Heart left ventricle (tissue), 16 donors: Measurements from ENCODE around the gene TNRC18. TPM values are rescaled to one million over a fixed set of nuclear protein-coding genes. Genes with fewer than 3 reads are reported as not detected.

Experiments used
- ATAC-seq, 4 donors: fragments of 200-7000 bp; cut with Tn5 transposase; one replicate each; pipeline ENCODE4 v1.9.1; 2020 to 2022; ENCODE audit warnings: moderate library complexity in 4 of 4, mild to moderate bottlenecking in 3 of 4, moderate number of reproducible peaks in 1 of 4
- DNase-seq, 5 donors: peaks; one replicate each; pipeline ENCODE4 v3.0.0-alpha.2; 2020
- H3K27ac ChIP-seq, 12 donors: fragments of 200-600 bp; sonication (generic) in 4 of 12; one replicate each; pipeline versions ENCODE4 v1.5.0 to v1.8.0; 2016 to 2022; ENCODE audit warnings: mild to moderate bottlenecking in 2 of 12
- H3K27me3 ChIP-seq, 9 donors: fragments of 200-600 bp; sonication (generic) in 2 of 9; one replicate each; pipeline versions ENCODE4 v1.5.1 to v1.8.0; 2016 to 2022; ENCODE audit warnings: mild to moderate bottlenecking in 3 of 9
- H3K36me3 ChIP-seq, 9 donors: fragments of 200-600 bp; sonication (generic) in 2 of 9; one replicate each; pipeline versions ENCODE4 v1.5.0 to v1.8.0; 2018 to 2022; ENCODE audit warnings: mild to moderate bottlenecking in 2 of 9
- H3K4me1 ChIP-seq, 12 donors: fragments of 200-600 bp; sonication (generic) in 4 of 12; one replicate each; pipeline versions ENCODE4 v1.5.0 to v1.8.0; 2016 to 2022; ENCODE audit warnings: mild to moderate bottlenecking in 3 of 12
- H3K4me3 ChIP-seq, 12 donors: fragments of 200-600 bp; sonication (generic) in 4 of 12; one replicate each; pipeline versions ENCODE4 v1.5.0 to v1.8.0; 2017 to 2022; ENCODE audit warnings: mild to moderate bottlenecking in 9 of 12, moderate library complexity in 4 of 12
- H3K9me3 ChIP-seq, 12 donors: fragments of 200-600 bp; sonication (generic) in 4 of 12; one replicate each; pipeline versions ENCODE4 v1.5.0 to v1.8.0; 2016 to 2022; ENCODE audit warnings: mild to moderate bottlenecking in 1 of 12
- POLR2A ChIP-seq, 2 donors: fragments of 450-650 bp; IDR thresholded peaks; one replicate each; pipeline ENCODE4 v1.6.1; 2017; ENCODE audit warnings: antibody characterized with exemption in 2 of 2, mild to moderate bottlenecking in 2 of 2, moderate library complexity in 2 of 2
- WGBS, 4 donors: extraction: QIAGEN DNeasy Blood & Tissue Kit in 2 of 4; methylation state at CpG; one replicate each; pipeline versions ENCODE4 v1.1.5 to v1.1.7; 2013 to 2018; 5-methylcytosine and 5-hydroxymethylcytosine counted together
- intact Hi-C, 10 donors: fragments of 100-400 bp; cut with DNase I; formaldehyde crosslinking; loops; one replicate each; pipeline versions ENCODE4 v1.11.1 to v1.14.2; 2022
- polyA plus RNA-seq, 2 donors: library from polyadenylated mRNA; stranded (reverse); fragments of 200-250 nt; gene quantifications; one replicate each; pipeline ENCODE4 v1.2.3, GENCODE V29; 2013
- total RNA-seq, 9 donors: library from RNA; depleted of rRNA in 2 of 9; stranded (reverse); fragments of >200 nt in 2 of 9; fragmentation: NEBNext Ultra II Directional in 3 of 9; extraction: Animal tissue kit (Norgen Biotek cat#: 25700) in 3 of 9; gene quantifications; one replicate each; pipeline versions ENCODE4 v1.1.0 to v1.2.4, GENCODE V29; 2016 to 2023
- TF ChIP-seq, protein P1 (sequence below), 12 donors: fragments of 200-600 bp; sonication (generic) in 4 of 12; IDR thresholded peaks; one replicate each; pipeline versions ENCODE4 v1.5.0 to v1.8.0; 2018 to 2022; ENCODE audit warnings: antibody characterized with exemption in 12 of 12, mild to moderate bottlenecking in 5 of 12
- donor health status: ischemic (EF 13 %, LVEDD 7.1; RV severe dilation, severe dysfunction).
- donor health status: healthy with polysubstance abuse.
- donor health status: DM: no; HTN: yes; CAD: no.
- donor health status: DM: no; HTN: no; CAD: no.
- donor health status: ischemic (EF 25% LVEDD 6.9; RV normal size, moderate dysfunction).
- donor health status: ischemic (EF 25% LVEDD 5.7; RV mildly dilated, moderate dysfunction).
- donor health status: healthy.
- donor health status: DM: yes; HTN: yes; CAD: no.
- donor health status: ischemic (EF 35%, LVEDD 5.7; RV mildly dilated, moderate dysfunction).
- donor health status: nonischemic (EF 11% LVEDD 7.7; RV severe dilation, severe dysfunction).
- donor health status: DM: yes; HTN: yes; CAD: no.
- donor health status: PGD.
- donor health status: ischemic (EF 29% LVEDD 5.4; RV normal size, mild dysfunction).
- donor health status: nonischemic (EF 23%, LVEDD 6.1; RV moderate dilation, normal function).

The TNRC18 gene
- total and polyA plus RNA-seq, 11 donors: 23.4 to 66.6 (median 33.7) TPM

DNA sequence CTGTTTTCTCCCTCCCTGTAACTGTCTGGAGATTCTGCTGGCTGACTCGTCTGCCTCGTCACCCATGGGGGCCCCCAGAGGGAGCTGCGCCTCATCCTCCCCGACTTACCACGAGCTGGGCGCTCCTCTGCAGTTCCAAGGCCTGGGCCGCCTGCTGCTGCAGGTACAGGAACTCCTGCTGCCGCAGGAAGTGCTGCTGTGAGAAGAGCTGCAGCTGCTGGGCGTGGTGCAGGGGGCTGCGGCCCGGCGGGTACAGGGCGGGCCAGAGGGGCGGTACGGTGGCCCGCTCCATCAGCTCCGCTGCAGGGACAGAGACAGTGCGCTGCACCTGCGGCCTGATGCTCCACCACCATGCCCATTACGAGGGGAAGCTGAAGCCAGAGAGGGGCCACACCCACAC is 47.7 kb downstream of the TNRC18 start:
- peak overlapping the region in 1 of 12 donors; percentile 30 for H3K27ac ChIP-seq
- 84 to 91% (median 86%) methylated on average over 8 to 20 of the region's 20 CpGs for WGBS, 4 donors
- ATAC-seq (no peak), DNase-seq (no peak)
- intact Hi-C loops: no loop called here
- H3K4me1 ChIP-seq: peaks cover 0 to 18% (median 4%) of the 10 kb centered on the region in 12 donors
- H3K27me3 ChIP-seq: no peaks in the 10 kb centered on the region
- peaks cover 0 to 72% (median 64%) of the 10 kb centered on the region in 9 donors for H3K36me3 ChIP-seq
- TF ChIP-seq, protein P1, sequence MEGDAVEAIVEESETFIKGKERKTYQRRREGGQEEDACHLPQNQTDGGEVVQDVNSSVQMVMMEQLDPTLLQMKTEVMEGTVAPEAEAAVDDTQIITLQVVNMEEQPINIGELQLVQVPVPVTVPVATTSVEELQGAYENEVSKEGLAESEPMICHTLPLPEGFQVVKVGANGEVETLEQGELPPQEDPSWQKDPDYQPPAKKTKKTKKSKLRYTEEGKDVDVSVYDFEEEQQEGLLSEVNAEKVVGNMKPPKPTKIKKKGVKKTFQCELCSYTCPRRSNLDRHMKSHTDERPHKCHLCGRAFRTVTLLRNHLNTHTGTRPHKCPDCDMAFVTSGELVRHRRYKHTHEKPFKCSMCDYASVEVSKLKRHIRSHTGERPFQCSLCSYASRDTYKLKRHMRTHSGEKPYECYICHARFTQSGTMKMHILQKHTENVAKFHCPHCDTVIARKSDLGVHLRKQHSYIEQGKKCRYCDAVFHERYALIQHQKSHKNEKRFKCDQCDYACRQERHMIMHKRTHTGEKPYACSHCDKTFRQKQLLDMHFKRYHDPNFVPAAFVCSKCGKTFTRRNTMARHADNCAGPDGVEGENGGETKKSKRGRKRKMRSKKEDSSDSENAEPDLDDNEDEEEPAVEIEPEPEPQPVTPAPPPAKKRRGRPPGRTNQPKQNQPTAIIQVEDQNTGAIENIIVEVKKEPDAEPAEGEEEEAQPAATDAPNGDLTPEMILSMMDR (IDR thresholded peaks at IDR 0.05): no peak
- TF ChIP-seq POLR2A (IDR thresholded peaks at IDR 0.05): no peak
- no peaks in the 10 kb centered on the region for H3K9me3 ChIP-seq
- no peak overlapping the region for H3K4me3 ChIP-seq

- Histone ChIP-seq H3K27ac (no peak overlapping the region), H3K36me3 (peaks cover 0 to 86% (median 79%) of the 10 kb centered on the region in 9 donors), H3K9me3 (no peaks in the 10 kb centered on the region), H3K4me1 (peaks cover 0 to 3% (median 0%) of the 10 kb centered on the region in 12 donors), H3K27me3 (no peaks in the 10 kb centered on the region), H3K4me3 (no peak overlapping the region)
- TF ChIP-seq, protein P1 (IDR thresholded peaks at IDR 0.05): no peak
- no peak for TF ChIP-seq POLR2A (IDR thresholded peaks at IDR 0.05)
- ATAC-seq (no peak), DNase-seq (no peak)
- intact Hi-C loops: no loop called here
- WGBS, 4 donors: 93 to 96% (median 95%) methylated on average over 19 of the region's 19 CpGs
These were observed 49.2 kb downstream of the TNRC18 start for GRCh38 chr7:5374464-5374863.

DNA sequence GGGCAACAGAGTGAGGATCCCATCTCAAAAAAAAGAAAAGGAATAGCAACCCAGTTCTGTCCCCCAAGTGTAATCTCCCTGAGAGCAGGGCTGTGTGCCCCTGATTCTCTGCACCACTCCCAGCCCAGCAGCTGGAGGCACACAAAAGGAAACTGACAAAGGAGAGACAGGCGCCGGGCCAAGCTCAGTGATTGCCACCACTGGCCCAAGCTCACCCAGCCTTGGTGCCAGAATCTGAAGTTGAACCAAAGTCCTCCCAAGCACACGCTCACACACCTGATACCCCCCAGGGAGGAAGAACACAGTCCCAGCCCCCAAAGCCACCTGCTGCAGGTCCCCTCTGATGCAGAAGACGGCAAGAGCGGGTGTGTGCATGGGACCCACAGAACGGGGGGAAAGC is 50.3 kb downstream of the TNRC18 start:
- Histone ChIP-seq H3K9me3 (no peaks in the 10 kb centered on the region), H3K36me3 (peaks cover 0 to 93% (median 80%) of the 10 kb centered on the region in 9 donors), H3K27me3 (no peaks in the 10 kb centered on the region), H3K27ac (no peak overlapping the region), H3K4me3 (no peak overlapping the region), H3K4me1 (no peaks in the 10 kb centered on the region)
- ATAC-seq (no peak), DNase-seq (no peak)
- WGBS, 4 donors: 87 to 92% (median 90%) methylated on average over 6 of the region's 6 CpGs
- intact Hi-C loops: no loop called here
- TF ChIP-seq, protein P1 (IDR thresholded peaks at IDR 0.05): no peak
- TF ChIP-seq POLR2A (IDR thresholded peaks at IDR 0.05): no peak

GRCh38 chr7:5370454-5371353 is 52.9 kb downstream of the TNRC18 start:
- no peaks in the 10 kb centered on the region for H3K9me3 ChIP-seq
- DNase-seq (no peak), ATAC-seq (peak in 1 of 4 donors; percentile 7)
- peak overlapping the region in 1 of 12 donors; percentile 24 for H3K27ac ChIP-seq
- H3K4me1 ChIP-seq: peaks cover 0 to 9% (median 3%) of the 10 kb centered on the region in 12 donors
- intact Hi-C loops: no loop called here
- 94 to 95% (median 94%) methylated on average over 37 to 55 of the region's 55 CpGs for WGBS, 4 donors
- H3K4me3 ChIP-seq: no peak overlapping the region
- TF ChIP-seq, protein P1 (IDR thresholded peaks at IDR 0.05): no peak
- TF ChIP-seq POLR2A (IDR thresholded peaks at IDR 0.05): no peak
- H3K27me3 ChIP-seq: no peaks in the 10 kb centered on the region
- peaks cover 0 to 78% (median 66%) of the 10 kb centered on the region in 9 donors for H3K36me3 ChIP-seq
